Aorta (tissue), 5 donors: Measurements from ENCODE around the gene MAP3K7CL. TPM values are rescaled to one million over a fixed set of nuclear protein-coding genes. Genes with fewer than 3 reads are reported as not detected.
"Not testable (repeated sequence)": the region's sequence is repeated elsewhere in the genome, so short reads cannot be mapped to it uniquely, and the experiment has no call there.

Experiments
- ATAC-seq: fragments of 200-7000 bp; cut with Tn5 transposase; one replicate; pipeline ENCODE4 v1.9.1; 2022; ENCODE audit warnings: moderate library complexity; ENCODE audit not compliant: low FRiP score
- DNase-seq, 2 donors: peaks; one replicate each; pipeline ENCODE4 v3.0.0-alpha.2; 2020
- H3K27ac ChIP-seq, 2 donors: one replicate each; pipeline ENCODE4 v1.5.1; 2013; ENCODE audit warnings: low read length in 2 of 2, mild to moderate bottlenecking in 2 of 2, moderate library complexity in 2 of 2, control low read depth in 1 of 2, inconsistent platforms in 1 of 2, low read depth in 1 of 2
- H3K27me3 ChIP-seq, 2 donors: one replicate each; pipeline ENCODE4 v1.6.1; 2013; ENCODE audit warnings: control low read depth in 1 of 2, low read length in 1 of 2, mild to moderate bottlenecking in 1 of 2, moderate library complexity in 1 of 2; ENCODE audit not compliant: insufficient read depth in 2 of 2, control insufficient read depth in 1 of 2
- H3K36me3 ChIP-seq, 2 donors: one replicate each; pipeline ENCODE4 v1.6.1; 2013; ENCODE audit warnings: control low read depth in 1 of 2, low read length in 1 of 2, mild to moderate bottlenecking in 1 of 2; ENCODE audit not compliant: insufficient read depth in 2 of 2, control insufficient read depth in 1 of 2
- H3K4me1 ChIP-seq, 2 donors: one replicate each; pipeline ENCODE4 v1.6.1; 2013; ENCODE audit warnings: low read length in 2 of 2, control low read depth in 1 of 2, mild to moderate bottlenecking in 1 of 2, moderate library complexity in 1 of 2; ENCODE audit not compliant: insufficient read depth in 2 of 2, control insufficient read depth in 1 of 2
- H3K4me3 ChIP-seq, 2 donors: one replicate each; pipeline ENCODE4 v1.5.1; 2013; ENCODE audit warnings: low read length in 2 of 2, control low read depth in 1 of 2, mild to moderate bottlenecking in 1 of 2
- H3K9me3 ChIP-seq: one replicate; pipeline ENCODE4 v1.6.1; 2013; ENCODE audit warnings: mild to moderate bottlenecking, low read length; ENCODE audit not compliant: control insufficient read depth
- WGBS, 2 donors: extraction: QIAGEN DNeasy Blood & Tissue Kit; methylation state at CpG; one replicate each; pipeline ENCODE4 v1.1.7; 2013; 5-methylcytosine and 5-hydroxymethylcytosine counted together
- intact Hi-C, 2 donors: fragments of 100-400 bp; cut with DNase I; formaldehyde crosslinking; loops; one replicate each; pipeline versions ENCODE4 v1.14.2 to v1.15.0; 2022
- polyA plus RNA-seq, 2 donors: library from polyadenylated mRNA; stranded (reverse); fragments of 200-250 nt; gene quantifications; one replicate each; pipeline ENCODE4 v1.2.3, GENCODE V29; 2013
- total RNA-seq, 2 donors: library from RNA; stranded (reverse); fragmentation: NEBNext Ultra II Directional; extraction: Animal tissue kit (Norgen Biotek cat#: 25700); gene quantifications; one replicate each; pipeline ENCODE4 v1.2.1, GENCODE V29; 2021
- donor health status: healthy with polysubstance abuse.
- donor health status: Bipolar disorder and iron deficiency.
- donor health status: DM: no; HTN: no; CAD: no.
- donor health status: DM: no; HTN: no; CAD: no.
- donor health status: DM: yes; HTN: yes; CAD: no.

Gene MAP3K7CL
- total and polyA plus RNA-seq, 4 donors = 19.4 to 84.6 (median 33.2) TPM

DNA sequence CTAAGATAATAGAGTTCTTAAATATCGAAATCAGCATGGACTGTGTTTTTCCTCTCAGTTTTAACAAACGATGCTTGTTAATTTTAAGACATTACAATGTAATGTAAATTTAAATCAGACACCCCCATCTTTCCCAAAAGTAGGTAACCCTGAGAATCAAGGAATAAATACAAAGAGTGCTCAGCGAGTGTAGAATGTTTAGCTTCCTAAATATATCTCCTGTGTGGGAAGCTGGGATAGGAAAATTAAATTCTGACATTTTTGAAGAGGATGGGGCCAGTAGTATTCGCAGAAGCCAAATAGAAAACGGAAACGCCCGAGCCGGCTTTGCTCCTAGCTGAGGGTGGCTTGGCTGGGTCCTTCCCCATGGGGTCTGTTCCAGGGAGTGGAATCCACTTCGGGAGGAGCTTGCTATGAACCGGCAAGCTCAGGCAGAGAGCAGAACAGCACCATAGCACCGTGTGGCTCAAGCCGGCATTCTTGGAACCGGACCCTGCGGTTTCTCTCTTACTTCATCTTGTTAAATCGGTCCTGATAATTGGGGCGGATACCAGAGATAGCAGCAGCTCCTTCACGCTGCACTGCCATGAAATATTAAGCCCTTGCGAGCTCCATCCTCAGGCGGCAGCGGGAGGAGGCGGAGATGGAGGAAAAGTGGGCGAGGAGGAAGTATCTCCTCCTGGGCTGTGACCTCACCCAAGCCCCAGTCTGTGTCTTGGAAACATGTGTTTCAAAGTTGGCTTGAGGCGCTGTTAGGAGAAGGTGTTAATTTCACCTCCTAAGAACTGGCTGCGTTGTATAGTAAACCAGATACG is 24.9 kb downstream of the MAP3K7CL start:
- Histone ChIP-seq H3K27ac (peak overlapping the region in 1 of 2 donors; percentile 61), H3K36me3 (no peaks in the 10 kb centered on the region), H3K4me3 (peak overlapping the region; percentile 8 to 32), H3K9me3 (no peaks in the 10 kb centered on the region), H3K27me3 (no peaks in the 10 kb centered on the region), H3K4me1 (peaks cover 2 to 3% of the 10 kb centered on the region in 2 donors)
- intact Hi-C loops = loop anchor here in 1 of 2 donors (5.0 kb wide), 1 partner anchor 63 kb away; no protein-coding TSS in a partner anchor
- DNase-seq (peak; percentile 81 to 84), ATAC-seq (peak; percentile 85)
- WGBS, 2 donors = 12 to 13% methylated on average over 25 of the region's 25 CpGs

DNA sequence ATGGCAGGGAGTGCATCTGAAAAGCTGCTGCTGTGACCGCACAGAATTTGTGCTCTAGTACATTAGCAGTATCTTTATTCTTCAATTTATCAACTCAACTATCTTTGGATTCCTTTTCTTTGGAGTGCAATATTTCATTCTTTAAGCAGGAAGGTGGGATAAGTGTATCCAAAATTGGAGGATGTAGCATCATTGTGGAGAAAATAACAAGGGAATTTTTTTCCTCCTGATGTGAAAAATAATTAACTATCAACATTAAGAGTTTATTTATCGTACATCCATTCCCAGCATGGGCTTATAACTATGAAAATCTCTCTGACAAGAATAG is 25.5 kb downstream of the MAP3K7CL start:
- H3K4me1 ChIP-seq = peaks cover 2 to 3% of the 10 kb centered on the region in 2 donors
- no peaks in the 10 kb centered on the region for H3K9me3 ChIP-seq
- H3K36me3 ChIP-seq = peaks cover 0 to 4% of the 10 kb centered on the region in 2 donors
- no peak for DNase-seq
- no peaks in the 10 kb centered on the region for H3K27me3 ChIP-seq
- H3K27ac ChIP-seq = peak overlapping the region in 1 of 2 donors; percentile 61
- no peak for ATAC-seq
- peak overlapping the region in 1 of 2 donors; percentile 32 for H3K4me3 ChIP-seq
- intact Hi-C loops = loop anchor here in 1 of 2 donors (5.0 kb wide), 1 partner anchor 64 kb away; no protein-coding TSS in a partner anchor
- WGBS, 2 donors = 87 to 92% methylated on average over 2 of the region's 2 CpGs

DNA sequence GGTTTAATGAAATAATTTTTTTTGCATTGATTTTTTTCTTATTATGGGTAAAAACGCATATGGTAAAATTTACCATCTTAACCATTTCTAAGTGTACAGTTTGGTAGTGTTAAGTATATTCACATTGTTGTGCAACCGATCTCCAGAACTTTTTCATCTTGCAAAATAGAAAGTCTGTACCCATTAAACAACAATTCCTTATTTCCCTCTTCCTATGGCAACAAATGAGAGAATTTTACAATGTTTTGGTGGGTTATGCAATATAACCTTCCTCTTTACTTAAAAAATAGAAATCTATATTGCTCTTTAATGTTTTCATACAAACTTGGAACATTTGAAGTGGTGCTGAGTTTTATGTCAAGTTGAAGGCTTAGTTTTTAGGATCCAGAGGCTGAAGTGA is 26.6 kb downstream of the MAP3K7CL start:
- DNase-seq = no peak
- no peaks in the 10 kb centered on the region for H3K27me3 ChIP-seq
- 92 to 94% methylated on average over 2 of the region's 2 CpGs for WGBS, 2 donors
- H3K27ac ChIP-seq = no peak overlapping the region
- H3K9me3 ChIP-seq = no peaks in the 10 kb centered on the region
- H3K36me3 ChIP-seq = peaks cover 0 to 4% of the 10 kb centered on the region in 2 donors
- no peak for ATAC-seq
- no peak overlapping the region for H3K4me3 ChIP-seq
- intact Hi-C loops = loop anchor here in 1 of 2 donors (5.0 kb wide), 1 partner anchor 65 kb away; no protein-coding TSS in a partner anchor
- peaks cover 2 to 3% of the 10 kb centered on the region in 2 donors for H3K4me1 ChIP-seq

DNA sequence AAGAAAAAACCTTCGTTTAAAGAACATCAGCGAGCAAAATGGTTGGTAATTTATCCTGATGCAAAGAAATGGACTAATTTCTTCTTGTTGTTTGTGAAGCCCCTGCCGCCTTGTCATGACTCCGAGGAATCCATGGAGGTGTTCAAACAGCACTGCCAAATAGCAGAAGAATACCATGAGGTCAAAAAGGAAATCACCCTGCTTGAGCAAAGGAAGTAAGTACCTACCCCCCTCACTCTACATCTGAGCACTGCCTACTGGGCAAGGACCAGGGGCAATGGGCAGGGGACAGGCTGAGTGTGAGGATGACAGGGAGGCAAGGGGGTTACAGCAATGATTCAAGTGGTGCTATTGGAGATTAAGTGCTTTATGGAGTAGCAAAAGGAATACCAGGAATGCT is 29.4 kb downstream of the MAP3K7CL start:
- no peak for ATAC-seq

DNA sequence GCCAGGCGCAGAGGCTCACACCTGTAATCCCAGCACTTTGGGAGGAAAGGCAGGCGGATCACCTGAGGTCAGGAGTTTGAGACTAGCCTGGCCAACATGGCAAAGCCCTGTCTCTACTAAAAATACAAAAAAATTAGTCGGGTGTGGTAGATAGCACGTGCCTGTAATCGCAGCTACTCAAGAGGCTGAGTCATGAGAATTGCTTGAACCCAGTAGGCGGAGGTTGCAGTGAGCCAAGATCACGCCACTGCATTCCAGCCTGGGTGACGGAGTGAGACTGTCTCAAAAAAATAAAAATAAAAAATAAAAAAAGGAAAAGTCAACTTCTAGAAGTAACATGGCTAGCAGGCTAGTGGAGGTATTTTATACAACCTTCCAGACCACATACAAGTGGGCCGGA is 32.4 kb downstream of the MAP3K7CL start:
- 19 to 21% methylated on average over 9 of the region's 9 CpGs for WGBS, 2 donors
- not testable (repeated sequence) for H3K27me3 ChIP-seq, H3K9me3 ChIP-seq, H3K4me1 ChIP-seq, H3K4me3 ChIP-seq, H3K36me3 ChIP-seq
- peak overlapping the region; percentile 61 to 62 for H3K27ac ChIP-seq
- ATAC-seq (peak; percentile 82), DNase-seq (peak in 1 of 2 donors; percentile 75)
- intact Hi-C loops = loop anchor here (5.0 kb wide), 5 partner anchors 71 to 209 kb away; partner anchors contain the start of gene BACH1 (in 1 of the 2)

More for the DNA sequence above, 29.4 kb downstream of the MAP3K7CL start:
- intact Hi-C loops = loop anchor here (5.0 kb wide), 5 partner anchors 68 to 212 kb away; partner anchors contain the start of gene BACH1 (in 1 of the 2)
- Histone ChIP-seq H3K27me3 (no peaks in the 10 kb centered on the region), H3K27ac (no peak overlapping the region), H3K4me3 (no peak overlapping the region), H3K36me3 (peaks cover 0 to 4% of the 10 kb centered on the region in 2 donors), H3K4me1 (peaks cover 0 to 3% of the 10 kb centered on the region in 2 donors), H3K9me3 (no peaks in the 10 kb centered on the region)
- no peak for DNase-seq
- 93 to 97% methylated on average over 4 of the region's 4 CpGs for WGBS, 2 donors

DNA sequence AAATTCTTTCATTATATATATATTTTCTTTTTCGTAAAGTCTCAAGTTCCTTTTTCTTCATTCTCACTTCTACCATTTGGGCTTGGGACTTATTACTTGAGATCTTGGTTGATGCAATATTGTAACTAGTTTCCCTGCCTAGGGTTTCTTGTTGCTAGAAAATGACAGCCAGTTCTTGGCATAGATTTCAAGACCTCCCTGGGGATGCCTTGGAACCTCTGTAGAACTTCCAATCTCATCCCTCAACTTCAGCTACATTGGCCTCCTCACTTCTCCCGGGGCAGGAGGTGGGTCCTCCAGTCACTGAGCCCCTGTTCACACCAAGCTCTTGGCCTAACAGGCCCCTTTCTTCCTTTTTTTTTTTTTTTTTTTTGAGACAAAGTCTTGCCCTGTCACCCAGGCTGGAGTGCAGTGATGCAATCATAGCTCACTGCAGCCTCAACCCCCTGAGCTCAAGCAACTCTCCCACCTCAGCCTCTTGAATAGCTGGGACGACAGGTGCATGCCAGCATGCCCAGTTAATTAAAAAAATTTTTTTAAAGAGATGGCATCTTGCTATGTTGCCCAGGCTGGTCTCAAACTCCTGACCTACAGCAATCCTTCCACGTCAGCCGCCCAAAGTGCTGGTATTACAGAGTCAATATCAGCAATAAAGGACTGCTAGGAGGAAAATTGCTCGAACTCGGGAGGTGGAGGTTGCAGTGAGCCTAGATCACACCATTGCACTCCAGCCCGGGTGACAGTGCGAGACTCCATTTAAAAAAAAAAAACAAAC is 33.1 kb downstream of the MAP3K7CL start:
- H3K27me3 ChIP-seq = no peaks in the 10 kb centered on the region
- H3K9me3 ChIP-seq = no peaks in the 10 kb centered on the region
- intact Hi-C loops = loop anchor here (2.0 to 5.0 kb wide), 6 partner anchors 71 to 209 kb away; partner anchors contain the start of gene BACH1 (in 1 of the 2)
- DNase-seq (peak in 1 of 2 donors; percentile 56), ATAC-seq (peak; percentile 80)
- no peak overlapping the region for H3K4me3 ChIP-seq
- peaks cover 0 to 4% of the 10 kb centered on the region in 2 donors for H3K36me3 ChIP-seq
- H3K27ac ChIP-seq = peak overlapping the region; percentile 61 to 62
- WGBS, 2 donors = 65 to 71% methylated on average over 9 of the region's 9 CpGs
- no peaks in the 10 kb centered on the region for H3K4me1 ChIP-seq

DNA sequence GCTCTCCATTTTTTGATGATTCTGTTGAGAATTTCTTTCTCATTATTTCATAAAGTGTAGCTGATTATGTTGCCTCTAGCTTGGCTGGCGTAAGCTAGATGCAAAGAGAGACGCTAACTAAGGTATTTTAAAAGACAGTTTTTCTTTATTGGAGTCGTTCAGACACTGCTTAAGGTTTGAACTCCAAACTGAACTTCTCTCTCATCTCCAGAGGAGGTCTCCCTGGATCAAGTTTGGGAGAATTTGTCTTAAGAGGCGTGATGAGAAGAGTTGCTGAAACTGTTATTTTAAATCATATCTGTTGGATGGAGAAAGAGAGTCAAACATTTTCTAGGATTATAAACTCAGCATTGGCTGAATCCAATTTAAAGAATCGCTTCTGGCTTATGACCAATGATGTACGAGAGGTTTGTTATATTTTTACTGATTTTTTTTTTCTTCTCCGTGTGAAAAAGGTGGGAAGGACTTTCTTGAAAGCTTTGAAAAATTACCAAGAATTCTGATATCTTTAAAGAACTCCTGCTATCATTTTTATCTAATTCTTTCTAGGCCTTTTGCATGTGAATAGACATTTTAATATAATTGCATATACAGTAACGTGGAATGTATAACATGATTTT is 34.0 kb downstream of the MAP3K7CL start:
- no peak overlapping the region for H3K27ac ChIP-seq
- H3K9me3 ChIP-seq = no peaks in the 10 kb centered on the region
- ATAC-seq = peak; percentile 73
- no peaks in the 10 kb centered on the region for H3K4me1 ChIP-seq
- no peak for DNase-seq
- no peak overlapping the region for H3K4me3 ChIP-seq
- WGBS, 2 donors = 14 to 15% methylated on average over 8 of the region's 8 CpGs
- intact Hi-C loops = loop anchor here (2.0 to 5.0 kb wide), 6 partner anchors 72 to 208 kb away; partner anchors contain the start of gene BACH1 (in 1 of the 2)
- no peaks in the 10 kb centered on the region for H3K27me3 ChIP-seq
- peaks cover 0 to 4% of the 10 kb centered on the region in 2 donors for H3K36me3 ChIP-seq

DNA sequence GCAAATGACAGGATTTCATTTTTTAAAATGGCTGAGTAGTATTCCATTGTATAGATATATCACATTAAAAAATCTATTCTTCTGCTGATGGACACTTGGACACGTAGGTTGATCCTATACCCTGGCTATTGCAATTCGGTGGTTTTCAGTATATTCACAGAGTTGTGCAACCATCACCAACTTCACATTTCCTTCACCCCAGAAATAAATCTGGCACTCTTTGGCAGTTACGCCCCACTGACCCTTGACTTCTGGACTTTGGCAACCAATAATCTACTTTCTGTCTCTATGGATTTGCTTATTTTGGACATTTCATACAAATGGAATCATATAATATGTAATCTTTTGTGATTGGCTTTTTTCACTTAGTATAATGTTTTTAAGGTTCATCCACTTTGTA is 35.9 kb downstream of the MAP3K7CL start:
- H3K36me3 ChIP-seq = no peaks in the 10 kb centered on the region
- DNase-seq (no peak), ATAC-seq (no peak)
- H3K4me3 ChIP-seq = no peak overlapping the region
- H3K4me1 ChIP-seq = no peaks in the 10 kb centered on the region
- H3K27ac ChIP-seq = no peak overlapping the region
- WGBS, 2 donors = 88 to 89% methylated on average over 3 of the region's 3 CpGs
- no peaks in the 10 kb centered on the region for H3K27me3 ChIP-seq
- intact Hi-C loops = loop anchor here (5.0 kb wide), 2 partner anchors 181 to 186 kb away; no protein-coding TSS in a partner anchor
- no peaks in the 10 kb centered on the region for H3K9me3 ChIP-seq
